ENCODE data around the gene LRMDA.

The LRMDA gene

GRCh38 chr10:76085002-76085816, 653.8 kb downstream of the LRMDA start:
- DNase-seq (ENCODE audit: low read depth in 2 of 2) = no peak

GRCh38 chr10:76085817-76086167, 654.4 kb downstream of the LRMDA start:
- no peak for DNase-seq (ENCODE audit: low read depth in 2 of 2)

GRCh38 chr10:76086170-76086760, 654.8 kb downstream of the LRMDA start:
- DNase-seq (ENCODE audit: low read depth in 2 of 2) = no peak

GRCh38 chr10:76086761-76087639, 655.6 kb downstream of the LRMDA start:
- DNase-seq (ENCODE audit: low read depth in 2 of 2) = no peak

- DNase-seq (ENCODE audit: low read depth in 2 of 2) = no peak
Measured at GRCh38 chr10:76088008-76088407, 656.6 kb downstream of the LRMDA start.

GRCh38 chr10:76088980-76089379, 657.6 kb downstream of the LRMDA start:
- no peak for DNase-seq (ENCODE audit: low read depth in 2 of 2)

GRCh38 chr10:76089556-76090180, 658.2 kb downstream of the LRMDA start:
- DNase-seq (ENCODE audit: low read depth in 2 of 2) = no peak

GRCh38 chr10:76091926-76092325, 660.5 kb downstream of the LRMDA start:
- no peak for DNase-seq (ENCODE audit: low read depth in 2 of 2)

- no peak for DNase-seq (ENCODE audit: low read depth in 2 of 2)
Measured at GRCh38 chr10:76106611-76107010, 675.2 kb downstream of the LRMDA start.

- DNase-seq (ENCODE audit: low read depth in 2 of 2) = no peak
Measured at GRCh38 chr10:76108563-76109359, 677.3 kb downstream of the LRMDA start.

GRCh38 chr10:76111404-76111803, 680.0 kb downstream of the LRMDA start:
- DNase-seq (ENCODE audit: low read depth in 2 of 2) = no peak

GRCh38 chr10:76111986-76112825, 680.8 kb downstream of the LRMDA start:
- DNase-seq (ENCODE audit: low read depth in 2 of 2) = no peak

- no peak for DNase-seq (ENCODE audit: low read depth in 2 of 2)
Measured at GRCh38 chr10:76112826-76113150, 681.4 kb downstream of the LRMDA start.

- no peak for DNase-seq (ENCODE audit: low read depth in 2 of 2)
Measured at GRCh38 chr10:76113952-76114351, 682.5 kb downstream of the LRMDA start.

GRCh38 chr10:76114581-76115001, 683.2 kb downstream of the LRMDA start:
- DNase-seq (ENCODE audit: low read depth in 2 of 2) = no peak

- no peak for DNase-seq (ENCODE audit: low read depth in 2 of 2)
Measured at GRCh38 chr10:76115131-76115470, 683.7 kb downstream of the LRMDA start.

GRCh38 chr10:76115471-76116155, 684.2 kb downstream of the LRMDA start:
- DNase-seq (ENCODE audit: low read depth in 2 of 2) = no peak

- DNase-seq (ENCODE audit: low read depth in 2 of 2) = no peak
Measured at GRCh38 chr10:76116523-76116922, 685.1 kb downstream of the LRMDA start.

GRCh38 chr10:76117949-76118348, 686.5 kb downstream of the LRMDA start:
- no peak for DNase-seq (ENCODE audit: low read depth in 2 of 2)

- no peak for DNase-seq (ENCODE audit: low read depth in 2 of 2)
Measured at GRCh38 chr10:76119036-76119435, 687.6 kb downstream of the LRMDA start.

Measured in stimulated activated CD4-positive, alpha-beta T cell treated with anti-CD3 and anti-CD28 coated beads, Interleukin-4, amount 100 ng/mL, for 48 hours (primary cell).